ENCODE data around the gene GINS1.

The GINS1 gene

DNA sequence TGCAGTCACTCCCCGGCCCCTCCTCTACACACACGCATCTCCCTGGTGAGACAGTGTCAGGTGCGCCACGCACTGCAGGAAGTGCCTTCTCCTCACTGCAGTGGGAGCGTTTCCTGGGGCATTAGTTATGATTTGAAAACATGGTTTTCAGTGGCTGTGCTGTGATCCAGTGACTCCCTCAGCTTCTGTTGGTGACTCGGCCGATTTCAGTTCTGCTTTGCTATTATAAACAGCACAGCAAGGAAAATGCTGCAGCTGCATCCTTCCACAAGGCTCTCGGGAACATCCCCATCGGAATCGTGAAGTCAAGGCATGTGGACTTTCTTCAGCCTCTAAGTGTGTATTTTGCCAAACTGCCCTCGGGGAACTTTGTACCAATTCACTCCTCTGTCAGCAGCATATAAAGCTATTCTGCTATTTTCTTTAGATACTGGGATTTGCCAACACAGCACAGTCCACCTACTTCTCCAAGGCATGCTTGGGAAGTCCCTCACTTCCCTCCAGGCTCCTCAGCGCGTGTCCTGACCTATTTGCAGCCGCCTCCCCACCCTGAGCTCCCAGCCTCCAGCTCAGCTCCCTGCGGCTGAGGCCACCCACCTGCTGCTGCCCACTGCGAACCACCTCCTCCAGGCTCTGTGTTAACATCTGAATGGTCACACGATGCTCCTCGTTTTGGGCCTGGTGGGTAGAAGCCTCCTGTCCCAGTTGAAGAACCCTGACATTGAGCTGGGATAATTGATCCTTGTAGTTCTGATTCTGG, 54.5 kb downstream of the GINS1 start:
- H3K27ac ChIP-seq = no peak overlapping the region
- TF ChIP-seq ZFX (IDR thresholded peaks at IDR 0.05; ENCODE audit: borderline replicate concordance) (no peak), CTCF (IDR thresholded peaks at IDR 0.05) (no peak)

GRCh38 chr20:25464501-25465242, 57.2 kb downstream of the GINS1 start:
- no peak overlapping the region for H3K27ac ChIP-seq
- no peak for TF ChIP-seq CTCF (IDR thresholded peaks at IDR 0.05)
- no peak for TF ChIP-seq ZFX (IDR thresholded peaks at IDR 0.05; ENCODE audit: borderline replicate concordance)

DNA sequence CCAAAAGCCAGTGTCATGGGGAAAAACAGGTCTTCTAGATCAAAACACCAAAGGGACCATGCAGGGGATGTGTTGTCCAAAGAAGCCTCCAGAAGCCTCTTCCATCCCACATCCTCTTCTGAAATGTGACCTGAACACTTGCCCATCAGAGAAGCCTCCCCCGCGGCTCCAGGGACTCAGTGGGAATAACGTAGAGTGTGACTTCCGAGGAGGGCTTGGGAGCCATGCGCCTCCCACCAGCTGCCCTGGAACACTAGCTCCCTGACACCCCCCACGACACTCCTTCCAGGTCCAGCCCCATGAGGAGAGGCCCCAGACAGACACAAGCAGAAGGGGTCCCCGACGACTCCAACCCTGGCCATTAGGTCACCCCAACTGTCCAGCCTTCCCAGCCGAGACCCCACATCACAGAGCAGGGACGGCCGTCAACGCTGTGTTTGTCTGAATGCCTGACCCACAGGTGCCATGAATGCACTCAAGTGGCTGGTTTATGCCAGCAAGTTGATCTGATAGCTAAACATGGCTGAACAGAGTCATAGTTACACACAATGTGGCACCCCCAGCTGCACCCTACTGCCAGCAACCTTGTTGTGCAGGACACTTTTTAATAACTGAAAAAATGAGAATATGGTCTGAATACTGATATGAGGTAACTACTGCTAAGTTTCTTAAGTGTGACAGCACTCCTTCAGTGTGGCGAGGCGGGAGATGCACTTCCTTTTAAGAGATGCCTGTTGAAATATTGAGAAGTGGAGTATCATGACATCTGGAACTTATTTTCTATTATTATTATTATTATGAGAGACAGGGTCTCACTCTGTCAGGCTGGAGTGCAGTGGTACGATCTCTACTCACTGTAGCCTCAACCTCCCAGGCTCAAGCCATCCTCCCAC, 58.0 kb downstream of the GINS1 start:
- TF ChIP-seq CTCF (IDR thresholded peaks at IDR 0.05) (no peak), ZFX (IDR thresholded peaks at IDR 0.05; ENCODE audit: borderline replicate concordance) (no peak)
- no peak overlapping the region for H3K27ac ChIP-seq

DNA sequence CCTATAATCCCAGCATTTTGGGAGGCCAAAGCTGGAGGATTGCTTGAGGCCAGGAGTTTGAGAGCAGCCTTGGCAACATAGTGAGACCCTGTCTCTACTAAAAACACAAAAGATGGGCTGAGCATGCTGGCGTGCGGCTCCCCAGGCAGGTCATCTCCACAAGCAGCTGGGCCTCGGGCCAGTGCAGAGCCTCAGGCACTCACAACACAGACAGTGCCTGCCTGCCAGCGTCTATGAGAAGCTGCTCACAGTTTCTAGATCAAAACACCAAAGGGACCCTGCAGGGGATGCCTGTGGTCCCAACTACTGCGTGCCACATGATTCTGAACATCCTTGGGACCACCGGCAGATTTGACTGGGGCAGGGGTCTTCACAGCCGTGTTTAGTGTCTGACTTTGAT, 59.4 kb downstream of the GINS1 start:
- no peak overlapping the region for H3K27ac ChIP-seq
- no peak for TF ChIP-seq ZFX (IDR thresholded peaks at IDR 0.05; ENCODE audit: borderline replicate concordance)
- TF ChIP-seq CTCF (IDR thresholded peaks at IDR 0.05) = no peak

- H3K27ac ChIP-seq = no peak overlapping the region
- no peak for TF ChIP-seq ZFX (IDR thresholded peaks at IDR 0.05; ENCODE audit: borderline replicate concordance)
- no peak for TF ChIP-seq CTCF (IDR thresholded peaks at IDR 0.05)
Measured at GRCh38 chr20:25467441-25467840, 60.0 kb downstream of the GINS1 start.

GRCh38 chr20:25468126-25469075, 60.9 kb downstream of the GINS1 start:
- no peak overlapping the region for H3K27ac ChIP-seq
- TF ChIP-seq ZFX (IDR thresholded peaks at IDR 0.05; ENCODE audit: borderline replicate concordance) = no peak
- TF ChIP-seq CTCF (IDR thresholded peaks at IDR 0.05) = no peak

Data from 22Rv1 (cell line).